ENCODE results near the gene BDKRB2.

DNA sequence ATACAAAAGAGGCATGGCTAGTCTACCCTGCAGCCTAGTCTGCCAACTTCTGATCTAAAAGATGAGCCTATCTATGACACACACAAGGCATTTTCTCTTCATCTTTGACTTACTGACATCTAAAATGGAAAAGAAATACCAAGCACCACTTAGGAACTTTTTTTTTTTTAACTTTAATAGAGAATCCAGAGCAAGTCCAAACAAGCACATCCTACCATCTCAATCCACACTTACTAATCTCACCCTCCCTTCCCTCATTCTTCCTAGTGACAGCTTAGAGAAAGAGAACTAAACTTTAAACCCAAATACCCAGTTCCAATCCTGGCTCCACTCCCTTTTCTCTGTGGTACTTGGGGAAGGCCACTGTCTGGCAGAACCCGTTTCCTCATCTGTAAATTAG is 83.2 kb downstream of the BDKRB2 start:
- TF ChIP-seq, protein P1, sequence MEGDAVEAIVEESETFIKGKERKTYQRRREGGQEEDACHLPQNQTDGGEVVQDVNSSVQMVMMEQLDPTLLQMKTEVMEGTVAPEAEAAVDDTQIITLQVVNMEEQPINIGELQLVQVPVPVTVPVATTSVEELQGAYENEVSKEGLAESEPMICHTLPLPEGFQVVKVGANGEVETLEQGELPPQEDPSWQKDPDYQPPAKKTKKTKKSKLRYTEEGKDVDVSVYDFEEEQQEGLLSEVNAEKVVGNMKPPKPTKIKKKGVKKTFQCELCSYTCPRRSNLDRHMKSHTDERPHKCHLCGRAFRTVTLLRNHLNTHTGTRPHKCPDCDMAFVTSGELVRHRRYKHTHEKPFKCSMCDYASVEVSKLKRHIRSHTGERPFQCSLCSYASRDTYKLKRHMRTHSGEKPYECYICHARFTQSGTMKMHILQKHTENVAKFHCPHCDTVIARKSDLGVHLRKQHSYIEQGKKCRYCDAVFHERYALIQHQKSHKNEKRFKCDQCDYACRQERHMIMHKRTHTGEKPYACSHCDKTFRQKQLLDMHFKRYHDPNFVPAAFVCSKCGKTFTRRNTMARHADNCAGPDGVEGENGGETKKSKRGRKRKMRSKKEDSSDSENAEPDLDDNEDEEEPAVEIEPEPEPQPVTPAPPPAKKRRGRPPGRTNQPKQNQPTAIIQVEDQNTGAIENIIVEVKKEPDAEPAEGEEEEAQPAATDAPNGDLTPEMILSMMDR (IDR thresholded peaks at IDR 0.05) = no peak
- TF ChIP-seq POLR2A (IDR thresholded peaks at IDR 0.05) = no peak

Data from thyroid gland (tissue), 4 donors.